NCI-H748 (cell line): ENCODE results near the gene CYP1A1.

Source experiments
- DNase-seq: peaks from one replicate; lab custom pipeline; 2025; ENCODE audit not compliant: unreplicated experiment; lab: John Stamatoyannopoulos, UW

Gene CYP1A1

DNA sequence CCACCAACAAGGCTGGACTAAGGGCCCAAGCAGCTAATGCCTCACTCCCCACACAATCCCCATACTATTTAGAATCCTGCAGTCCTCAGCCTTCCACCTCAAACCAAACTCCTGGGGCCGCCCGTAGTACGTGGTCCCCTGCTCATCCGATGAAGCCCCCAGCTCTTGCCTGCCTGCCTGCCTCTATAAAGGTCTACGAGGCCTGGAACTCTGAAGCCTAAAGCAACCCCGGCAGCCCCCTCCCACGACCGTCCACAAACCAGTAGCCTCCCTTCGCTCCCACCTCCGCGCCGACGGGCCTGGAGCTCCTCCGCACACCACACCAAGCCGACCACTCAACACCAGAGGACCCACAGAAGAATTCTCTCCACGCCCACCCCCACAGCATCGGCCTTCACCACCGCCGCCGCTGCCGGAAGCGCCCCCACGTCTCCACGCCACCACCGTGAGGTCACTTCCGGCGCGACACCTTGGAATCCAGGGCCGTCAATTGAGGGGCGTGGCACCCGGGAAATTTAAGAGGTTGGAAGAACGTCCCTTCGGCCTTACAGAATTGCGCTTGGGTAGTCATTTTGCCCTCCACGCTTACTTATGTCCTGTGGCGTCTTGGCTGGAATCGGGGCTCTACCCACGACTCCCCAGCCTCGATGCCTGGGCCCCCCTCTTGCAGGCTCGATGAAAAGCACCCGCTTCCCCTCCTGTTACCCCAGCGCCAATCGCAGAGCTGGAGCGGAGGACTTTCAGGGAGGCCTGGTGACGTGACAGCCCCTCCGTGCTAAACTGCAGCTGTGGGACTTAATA lies 29.5 kb downstream of the CYP1A1 start, which contains the start of gene EDC3:
Gene EDC3, minus strand, starts transcription at position 428 of the 801 bp plus-strand sequence. CDS start 20,900 bp downstream, outside the sequence.
- peak; percentile 84 for DNase-seq

DNA sequence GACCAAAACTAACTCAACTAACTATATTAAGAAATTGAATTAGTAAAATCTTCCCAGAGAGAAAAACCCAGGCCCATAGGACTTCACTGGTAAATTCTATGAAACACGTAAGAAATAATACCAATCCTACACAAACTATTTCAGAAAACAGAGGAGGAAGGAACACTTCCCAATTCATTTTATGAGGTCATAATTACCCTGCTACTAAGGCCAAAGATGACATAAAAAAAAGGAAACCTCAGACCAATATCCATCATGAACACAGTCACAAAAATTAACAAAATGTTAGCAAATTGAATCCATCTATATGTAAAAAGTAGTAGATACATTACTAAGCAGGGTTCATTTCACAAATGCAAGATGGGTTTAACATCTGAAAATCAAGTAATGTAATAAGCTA lies 33.0 kb downstream of the CYP1A1 start:
- no peak for DNase-seq

DNA sequence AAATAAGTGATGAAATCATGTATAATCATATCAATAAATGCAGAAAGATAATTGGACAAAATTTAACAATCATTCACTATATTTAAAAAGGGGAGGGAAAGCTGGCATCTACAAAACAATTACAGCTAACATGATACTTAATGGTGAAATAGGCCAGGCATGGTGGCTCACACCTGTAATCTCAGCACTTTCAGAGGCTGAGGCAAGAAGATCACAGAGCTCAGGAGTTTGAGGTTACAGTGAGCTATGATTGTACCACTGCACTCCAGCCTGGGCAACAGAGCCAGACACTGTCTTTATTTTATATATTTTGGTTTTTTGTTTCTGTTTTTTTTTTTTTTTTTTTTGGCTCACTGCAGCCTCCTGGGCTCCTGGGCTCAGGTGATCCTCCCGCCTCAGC lies 41.6 kb downstream of the CYP1A1 start:
- DNase-seq: no peak

DNA sequence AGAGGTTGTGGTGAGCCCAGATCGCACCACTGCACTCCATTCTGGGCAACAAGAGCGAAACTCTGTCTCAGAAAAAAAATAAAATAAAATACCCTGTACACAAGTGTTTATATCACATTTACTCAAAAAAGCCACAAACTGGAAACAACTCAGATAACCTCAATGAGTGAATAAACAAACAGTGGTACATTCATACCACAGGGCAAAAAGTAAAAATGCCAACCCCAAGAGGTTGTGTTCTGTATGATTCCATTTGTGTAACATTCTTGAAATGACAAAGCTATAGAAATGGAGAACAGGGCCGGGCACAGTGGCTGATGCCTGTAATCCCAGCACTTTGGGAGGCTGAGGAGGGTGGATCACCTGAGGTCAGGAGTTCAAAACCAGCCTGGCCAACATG lies 42.4 kb downstream of the CYP1A1 start:
- no peak for DNase-seq

DNA sequence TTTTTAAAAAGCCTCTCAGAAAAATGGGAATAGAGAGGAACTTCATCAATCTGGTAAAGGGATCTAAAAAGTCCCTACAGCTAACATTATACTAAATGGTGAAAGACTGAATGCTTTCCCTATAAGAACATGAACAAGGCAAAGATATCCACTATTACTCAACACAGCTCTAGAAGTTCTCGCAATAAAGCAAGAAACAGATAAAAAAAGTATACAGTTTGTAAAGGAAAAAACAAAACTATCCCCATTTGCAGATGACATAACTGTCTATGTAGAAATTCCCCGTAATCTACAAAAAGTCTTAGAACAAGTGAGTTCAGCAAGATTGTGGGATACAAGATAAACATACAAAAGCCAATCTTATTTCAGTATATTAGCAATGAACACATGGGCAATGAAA lies 44.9 kb downstream of the CYP1A1 start:
- DNase-seq: no peak

DNA sequence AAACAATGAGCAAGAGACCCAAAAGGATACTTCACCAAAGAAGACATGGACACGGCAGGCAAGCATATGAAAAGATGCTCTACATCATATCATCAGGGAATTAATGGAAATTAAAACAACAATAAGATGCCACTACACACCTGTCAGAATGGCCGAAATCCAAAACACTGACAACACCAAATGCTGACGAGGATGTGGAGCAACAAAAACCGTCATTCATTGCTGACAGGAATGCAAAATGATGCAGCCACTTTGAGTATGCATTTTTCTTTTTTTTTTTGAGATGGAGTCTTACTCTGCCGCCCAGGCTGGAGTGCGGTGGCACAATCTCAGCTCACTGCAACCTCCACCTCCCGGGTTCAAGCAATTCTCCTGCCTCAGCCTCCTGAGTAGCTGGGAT lies 48.5 kb downstream of the CYP1A1 start:
- no peak for DNase-seq

DNA sequence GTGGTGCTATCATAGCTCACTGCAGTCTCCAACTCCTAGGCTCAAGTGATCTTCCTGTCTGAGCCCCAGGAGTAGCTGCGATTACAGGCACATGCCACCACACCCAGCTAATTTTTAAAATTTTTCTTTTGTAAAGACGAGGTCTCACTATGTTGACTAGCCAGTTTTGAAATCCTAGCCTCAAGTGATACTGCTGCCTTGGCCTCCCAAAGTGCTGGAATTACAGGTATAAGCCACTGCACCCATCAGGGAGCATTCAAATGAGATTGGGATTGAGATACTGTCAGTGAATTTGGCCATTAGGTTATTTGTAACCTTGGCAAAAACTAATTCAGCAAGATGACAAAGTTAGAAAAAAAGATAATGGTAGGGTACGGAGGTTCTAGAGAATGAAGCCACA lies 51.2 kb downstream of the CYP1A1 start:
- DNase-seq: no peak

DNA sequence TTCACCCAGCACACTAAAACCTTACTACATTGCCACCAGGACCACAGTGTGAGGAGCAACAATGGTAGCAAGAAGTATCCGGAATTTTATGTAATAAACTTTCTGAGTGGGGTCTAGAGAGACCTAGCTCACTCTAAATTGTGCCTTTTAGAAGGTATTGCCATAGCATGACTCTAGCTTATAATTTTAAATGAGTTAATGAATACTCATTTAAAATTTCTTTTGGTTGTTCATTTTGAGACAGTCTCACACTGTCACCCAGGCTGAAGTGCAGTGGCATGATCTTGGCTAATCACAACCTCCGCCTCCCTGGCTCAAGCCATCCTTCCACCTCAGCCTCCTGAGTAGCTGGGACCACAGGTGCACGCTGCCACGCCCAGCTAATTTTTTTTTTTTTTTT lies 55.7 kb downstream of the CYP1A1 start:
- no peak for DNase-seq
